ENCODE measurements around the gene PPP2R3A.

DNA sequence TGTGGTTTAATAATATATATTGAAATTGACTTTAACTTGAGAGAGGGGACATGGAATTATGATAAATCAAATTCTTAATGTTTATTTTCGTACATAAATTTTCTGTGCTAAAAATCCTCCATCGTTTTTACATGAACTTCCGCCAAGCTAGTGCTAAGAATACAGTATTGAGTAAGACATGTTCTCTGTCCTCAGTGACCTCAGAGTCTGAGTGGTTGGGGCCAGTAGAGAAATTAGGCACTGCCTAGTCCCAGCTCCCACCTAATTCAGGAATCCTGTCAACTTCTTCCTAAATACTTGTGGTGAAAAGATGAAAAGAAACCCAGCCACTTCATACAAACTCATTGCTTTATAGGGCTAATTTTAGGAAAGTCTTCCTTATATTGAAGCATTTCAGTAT is 110.3 kb downstream of the PPP2R3A start:
- no peak for TF ChIP-seq CTCF (IDR thresholded peaks at IDR 0.05; ENCODE audit: low read depth, low read length)
- no peak for TF ChIP-seq POLR2A (IDR thresholded peaks at IDR 0.05; ENCODE audit: extremely low read depth, insufficient read length)
